Body of pancreas (tissue), 4 donors: ENCODE data around the gene ATG16L2. TPM values are rescaled to one million over a fixed set of nuclear protein-coding genes. Genes with fewer than 3 reads are reported as not detected.

Experiments
- ATAC-seq: fragments of 150-250 bp; one replicate; pipeline ENCODE4 v1.9.1; 2016
- DNase-seq, 4 donors: peaks; one replicate each; pipeline ENCODE4 v3.0.0-alpha.2; 2019
- H3K27ac ChIP-seq, 4 donors: fragments of 200-600 bp; sonication (generic); 1 replicate in 3 of 4; 2 replicates in 1 of 4; pipeline versions ENCODE4 v1.5.1 to v1.6.1; 2016 to 2019; ENCODE audit warnings: mild to moderate bottlenecking in 1 of 4, mixed read lengths in 1 of 4, moderate library complexity in 1 of 4
- H3K27me3 ChIP-seq, 2 donors: fragments of 200-600 bp; sonication (generic); one replicate each; pipeline ENCODE4 v1.6.0; 2016; ENCODE audit warnings: mild to moderate bottlenecking in 1 of 2
- H3K36me3 ChIP-seq, 2 donors: fragments of 200-600 bp; sonication (generic); replicated peaks in 1 of 2; 2 replicates each; pipeline ENCODE4 v1.5.1; 2016; ENCODE audit warnings: low read depth in 2 of 2; ENCODE audit not compliant: insufficient read depth in 1 of 2
- H3K4me1 ChIP-seq: fragments of 200-600 bp; sonication (generic); one replicate; pipeline ENCODE4 v1.6.0; 2016
- H3K4me3 ChIP-seq, 2 donors: fragments of 200-600 bp; sonication (generic); 1 replicate in 1 of 2; 2 replicates in 1 of 2; pipeline ENCODE4 v1.5.1; 2016 to 2019
- H3K9me3 ChIP-seq, 3 donors: fragments of 200-600 bp; sonication (generic); 1 replicate in 2 of 3; 2 replicates in 1 of 3; pipeline ENCODE4 v1.5.1; 2016
- CTCF ChIP-seq, 7 experiments: fragments of 450-650 bp in 4 of 7; fragments of 200-600 bp in 3 of 7; sonication (generic) in 3 of 7; IDR thresholded peaks; one replicate each; pipeline ENCODE4 v1.5.1; 2016 to 2019; ENCODE audit warnings: antibody characterized with exemption in 7 of 7
- POLR2A ChIP-seq, 3 donors: fragments of 450-650 bp; IDR thresholded peaks; one replicate each; pipeline ENCODE4 v1.6.1; 2016; ENCODE audit warnings: antibody characterized with exemption in 3 of 3, mild to moderate bottlenecking in 2 of 3
- WGBS, 2 donors: methylation state at CpG; one replicate each; pipeline ENCODE4 v1.1.5; 2017; 5-methylcytosine and 5-hydroxymethylcytosine counted together
- intact Hi-C: fragments of 100-400 bp; cut with DNase I; formaldehyde crosslinking; loops from one replicate; pipeline ENCODE4 v1.15.1; 2023
- total RNA-seq, 2 donors: library from RNA; depleted of rRNA; stranded (reverse); fragments of >200 nt; gene quantifications; one replicate each; pipeline ENCODE4 v1.1.0, GENCODE V29; 2016

The ATG16L2 gene
- total RNA-seq, 2 donors from 2014 or later = 27.5 to 28.3 TPM

GRCh38 chr11:72848846-72849466 is 34.7 kb downstream of the ATG16L2 start:
- TF ChIP-seq POLR2A (IDR thresholded peaks at IDR 0.05) (no peak), CTCF (IDR thresholded peaks at IDR 0.05) (peak; percentile 10 to 52 (median 44))
- H3K4me1 ChIP-seq = no peaks in the 10 kb centered on the region
- ATAC-seq = no peak

DNA sequence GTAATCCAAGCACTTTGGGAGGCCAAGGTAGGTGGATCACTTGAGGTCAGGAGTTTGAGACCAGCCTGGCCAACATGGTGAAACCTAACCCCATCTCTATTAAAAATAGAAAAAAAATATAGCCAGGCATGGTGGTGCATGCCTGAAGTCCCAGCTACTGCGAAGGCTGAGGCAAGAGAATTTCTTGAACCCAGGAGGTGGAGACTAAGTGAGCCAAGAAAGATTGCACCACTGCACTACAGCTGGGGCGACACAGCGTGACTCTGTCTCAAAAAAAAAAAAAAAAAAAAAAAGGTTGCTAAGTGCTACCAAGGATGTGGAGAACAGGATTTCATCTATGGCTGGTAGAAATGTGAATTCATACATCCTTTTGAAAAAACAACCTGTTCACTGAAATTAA is 36.6 kb downstream of the ATG16L2 start:
- whole genome bisulfite sequencing, 2 donors = 81 to 98% methylated on average over 3 of the region's 3 CpGs
- DNase-seq (no peak), ATAC-seq (no peak)
- no peak overlapping the region for H3K4me3 ChIP-seq
- no peaks in the 10 kb centered on the region for H3K9me3 ChIP-seq
- H3K27me3 ChIP-seq = no peaks in the 10 kb centered on the region
- no peaks in the 10 kb centered on the region for H3K36me3 ChIP-seq
- intact Hi-C loops = no loop called here
- TF ChIP-seq CTCF (IDR thresholded peaks at IDR 0.05) (no peak), POLR2A (IDR thresholded peaks at IDR 0.05) (no peak)
- H3K4me1 ChIP-seq = no peaks in the 10 kb centered on the region
- no peak overlapping the region for H3K27ac ChIP-seq

More at GRCh38 chr11:72848846-72849466, 34.7 kb downstream of the ATG16L2 start:
- H3K27ac ChIP-seq = no peak overlapping the region
- 76 to 81% methylated on average over 6 of the region's 6 CpGs for WGBS, 2 donors
- H3K9me3 ChIP-seq = no peaks in the 10 kb centered on the region
- H3K36me3 ChIP-seq = no peaks in the 10 kb centered on the region
- DNase-seq = peak in 1 of 4 donors; percentile 46
- no peaks in the 10 kb centered on the region for H3K27me3 ChIP-seq
- no peak overlapping the region for H3K4me3 ChIP-seq
- intact Hi-C loops = no loop called here

GRCh38 chr11:72851726-72852125 is 37.5 kb downstream of the ATG16L2 start:
- DNase-seq (no peak), ATAC-seq (no peak)
- Histone ChIP-seq H3K27me3 (no peaks in the 10 kb centered on the region), H3K27ac (no peak overlapping the region), H3K4me3 (no peak overlapping the region), H3K4me1 (peaks cover 2% of the 10 kb centered on the region), H3K9me3 (no peaks in the 10 kb centered on the region), H3K36me3 (no peaks in the 10 kb centered on the region)
- whole genome bisulfite sequencing, 2 donors = 82 to 93% methylated on average over 4 of the region's 4 CpGs
- no peak for TF ChIP-seq CTCF (IDR thresholded peaks at IDR 0.05)
- TF ChIP-seq POLR2A (IDR thresholded peaks at IDR 0.05) = no peak
- intact Hi-C loops = no loop called here

DNA sequence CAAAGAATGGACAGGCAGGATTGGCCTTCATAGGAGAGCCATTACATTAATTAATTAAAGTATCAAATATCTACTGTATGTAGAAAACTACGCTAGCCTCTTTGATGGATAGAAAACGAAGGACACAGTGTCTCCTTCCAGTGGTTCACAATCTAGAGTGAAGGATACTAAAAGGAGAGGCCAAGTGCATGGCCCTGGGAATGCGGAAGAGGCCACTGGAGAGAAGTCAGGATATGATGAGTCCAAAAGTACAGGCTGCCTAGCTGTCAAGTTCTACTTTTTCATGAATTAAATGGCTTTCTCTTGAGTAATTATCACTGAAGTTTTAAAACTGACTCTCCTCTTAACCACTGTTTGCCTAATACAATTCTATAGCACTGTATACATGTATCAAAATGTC is 41.9 kb downstream of the ATG16L2 start:
- TF ChIP-seq CTCF (IDR thresholded peaks at IDR 0.05) (no peak), POLR2A (IDR thresholded peaks at IDR 0.05) (no peak)
- ATAC-seq (no peak), DNase-seq (no peak)
- Histone ChIP-seq H3K36me3 (no peaks in the 10 kb centered on the region), H3K9me3 (no peaks in the 10 kb centered on the region), H3K27me3 (no peaks in the 10 kb centered on the region), H3K4me1 (peaks cover 7% of the 10 kb centered on the region), H3K4me3 (no peak overlapping the region), H3K27ac (no peak overlapping the region)
- 74 to 83% methylated on average over 3 of the region's 3 CpGs for WGBS, 2 donors
- intact Hi-C loops = no loop called here
